Upper lobe of right lung (tissue), 1 donor: ENCODE results near the gene PGAP3. TPM values are rescaled to one million over a fixed set of nuclear protein-coding genes. Genes with fewer than 3 reads are reported as not detected.

Experiments
- ATAC-seq: fragments of 200-7000 bp; cut with Tn5 transposase; one replicate; pipeline ENCODE4 v1.9.1; 2020; ENCODE audit warnings: mild to moderate bottlenecking, moderate library complexity
- DNase-seq: peaks from one replicate; pipeline ENCODE4 v3.0.0-alpha.2; 2020
- H3K27ac ChIP-seq: fragments of 200-600 bp; one replicate; pipeline ENCODE4 v1.8.0; 2022
- H3K27me3 ChIP-seq: fragments of 200-600 bp; one replicate; pipeline ENCODE4 v1.8.0; 2022; ENCODE audit warnings: mild to moderate bottlenecking
- H3K36me3 ChIP-seq: fragments of 200-600 bp; one replicate; pipeline ENCODE4 v1.8.0; 2022
- H3K4me1 ChIP-seq: fragments of 200-600 bp; one replicate; pipeline ENCODE4 v1.8.0; 2022
- H3K4me3 ChIP-seq: fragments of 200-600 bp; one replicate; pipeline ENCODE4 v1.8.0; 2022; ENCODE audit warnings: mild to moderate bottlenecking
- H3K9me3 ChIP-seq: fragments of 200-600 bp; one replicate; pipeline ENCODE4 v1.8.0; 2022
- intact Hi-C: fragments of 100-400 bp; cut with DNase I; formaldehyde crosslinking; loops from one replicate; pipeline ENCODE4 v1.11.0; 2022
- total RNA-seq: library from RNA; stranded (reverse); fragmentation: NEBNext Ultra II Directional; extraction: Animal tissue kit (Norgen Biotek cat#: 25700); gene quantifications from one replicate; pipeline ENCODE4 v1.2.1, GENCODE V29; 2021
- TF ChIP-seq, protein P1 (sequence below): fragments of 200-600 bp; IDR thresholded peaks from one replicate; pipeline ENCODE4 v1.8.0; 2022; ENCODE audit warnings: antibody characterized with exemption
- donor health status: DM: no; HTN: yes; CAD: no; lungs with severe emphysema.

The PGAP3 gene
- total RNA-seq, 1 donor from 2014 or later, result 24.5 TPM

DNA sequence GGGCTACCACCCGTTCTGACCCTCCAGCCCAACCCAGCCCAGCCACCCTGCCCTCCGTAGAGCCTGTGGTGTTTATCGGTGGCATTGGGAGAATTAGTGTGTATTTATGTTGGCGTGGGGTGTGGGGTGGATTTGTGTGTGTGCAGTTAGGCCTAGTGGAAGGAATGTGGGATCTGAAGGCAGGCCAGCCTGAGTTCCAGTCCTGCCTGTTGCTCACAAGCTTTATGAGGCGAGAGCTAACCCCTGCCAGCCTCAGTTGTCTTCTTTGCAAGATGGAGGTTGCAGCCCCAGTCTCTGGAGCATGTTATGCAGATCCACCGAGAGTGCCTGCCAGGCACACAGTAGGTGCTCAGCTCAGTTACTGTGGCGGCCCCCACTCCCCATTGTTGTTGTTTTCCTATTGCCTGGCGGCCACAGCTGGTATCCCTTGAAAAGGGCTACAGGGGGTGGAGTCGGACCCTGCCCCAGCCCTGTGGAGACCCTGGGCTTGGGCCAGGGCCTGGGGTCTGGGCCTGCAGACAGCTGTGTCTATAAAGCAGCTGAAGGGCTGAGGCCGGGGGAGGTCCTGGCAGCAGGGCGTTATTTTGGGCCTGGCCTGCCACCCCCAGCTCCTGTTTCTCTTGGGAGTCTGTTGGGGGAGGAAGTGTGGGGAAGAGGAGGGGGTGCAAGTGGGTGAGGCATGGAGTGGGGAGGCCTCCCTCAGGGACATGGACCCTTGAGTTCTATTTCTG lies 17.1 kb upstream of the PGAP3 start:
- ATAC-seq, result no peak
- TF ChIP-seq, protein P1, sequence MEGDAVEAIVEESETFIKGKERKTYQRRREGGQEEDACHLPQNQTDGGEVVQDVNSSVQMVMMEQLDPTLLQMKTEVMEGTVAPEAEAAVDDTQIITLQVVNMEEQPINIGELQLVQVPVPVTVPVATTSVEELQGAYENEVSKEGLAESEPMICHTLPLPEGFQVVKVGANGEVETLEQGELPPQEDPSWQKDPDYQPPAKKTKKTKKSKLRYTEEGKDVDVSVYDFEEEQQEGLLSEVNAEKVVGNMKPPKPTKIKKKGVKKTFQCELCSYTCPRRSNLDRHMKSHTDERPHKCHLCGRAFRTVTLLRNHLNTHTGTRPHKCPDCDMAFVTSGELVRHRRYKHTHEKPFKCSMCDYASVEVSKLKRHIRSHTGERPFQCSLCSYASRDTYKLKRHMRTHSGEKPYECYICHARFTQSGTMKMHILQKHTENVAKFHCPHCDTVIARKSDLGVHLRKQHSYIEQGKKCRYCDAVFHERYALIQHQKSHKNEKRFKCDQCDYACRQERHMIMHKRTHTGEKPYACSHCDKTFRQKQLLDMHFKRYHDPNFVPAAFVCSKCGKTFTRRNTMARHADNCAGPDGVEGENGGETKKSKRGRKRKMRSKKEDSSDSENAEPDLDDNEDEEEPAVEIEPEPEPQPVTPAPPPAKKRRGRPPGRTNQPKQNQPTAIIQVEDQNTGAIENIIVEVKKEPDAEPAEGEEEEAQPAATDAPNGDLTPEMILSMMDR, result peak; percentile 23
- Histone ChIP-seq H3K4me1 (peaks cover 39% of the 10 kb centered on the region), H3K9me3 (no peaks in the 10 kb centered on the region), H3K27me3 (no peaks in the 10 kb centered on the region), H3K36me3 (peaks cover 19% of the 10 kb centered on the region), H3K27ac (peak overlapping the region; percentile 71), H3K4me3 (no peak overlapping the region)
- no peak for DNase-seq
- intact Hi-C loops, result no loop called here

DNA sequence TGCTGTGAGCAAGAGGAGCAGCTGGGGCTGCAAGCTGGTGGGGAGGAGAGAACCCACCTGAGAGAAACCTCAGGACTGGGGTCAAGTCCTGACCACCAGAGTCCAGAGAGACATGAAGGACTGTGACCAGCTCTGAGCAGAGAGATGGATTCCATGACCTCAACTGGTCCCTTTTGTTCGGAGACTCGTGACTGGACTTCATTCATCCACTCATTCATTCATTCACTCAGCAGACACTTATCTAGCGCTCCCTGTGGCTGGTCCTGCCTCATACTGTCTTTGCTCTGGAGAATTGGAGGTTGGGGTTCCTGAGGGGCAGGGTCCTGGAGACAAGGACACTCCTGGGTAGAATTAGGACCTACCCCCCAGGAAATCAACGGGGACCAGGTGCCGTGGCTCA lies 16.1 kb upstream of the PGAP3 start:
- DNase-seq (no peak), ATAC-seq (no peak)
- Histone ChIP-seq H3K36me3 (peaks cover 10% of the 10 kb centered on the region), H3K4me1 (peaks cover 44% of the 10 kb centered on the region), H3K27ac (no peak overlapping the region), H3K27me3 (no peaks in the 10 kb centered on the region), H3K9me3 (no peaks in the 10 kb centered on the region), H3K4me3 (no peak overlapping the region)
- TF ChIP-seq, protein P1, result no peak
- intact Hi-C loops, result no loop called here

DNA sequence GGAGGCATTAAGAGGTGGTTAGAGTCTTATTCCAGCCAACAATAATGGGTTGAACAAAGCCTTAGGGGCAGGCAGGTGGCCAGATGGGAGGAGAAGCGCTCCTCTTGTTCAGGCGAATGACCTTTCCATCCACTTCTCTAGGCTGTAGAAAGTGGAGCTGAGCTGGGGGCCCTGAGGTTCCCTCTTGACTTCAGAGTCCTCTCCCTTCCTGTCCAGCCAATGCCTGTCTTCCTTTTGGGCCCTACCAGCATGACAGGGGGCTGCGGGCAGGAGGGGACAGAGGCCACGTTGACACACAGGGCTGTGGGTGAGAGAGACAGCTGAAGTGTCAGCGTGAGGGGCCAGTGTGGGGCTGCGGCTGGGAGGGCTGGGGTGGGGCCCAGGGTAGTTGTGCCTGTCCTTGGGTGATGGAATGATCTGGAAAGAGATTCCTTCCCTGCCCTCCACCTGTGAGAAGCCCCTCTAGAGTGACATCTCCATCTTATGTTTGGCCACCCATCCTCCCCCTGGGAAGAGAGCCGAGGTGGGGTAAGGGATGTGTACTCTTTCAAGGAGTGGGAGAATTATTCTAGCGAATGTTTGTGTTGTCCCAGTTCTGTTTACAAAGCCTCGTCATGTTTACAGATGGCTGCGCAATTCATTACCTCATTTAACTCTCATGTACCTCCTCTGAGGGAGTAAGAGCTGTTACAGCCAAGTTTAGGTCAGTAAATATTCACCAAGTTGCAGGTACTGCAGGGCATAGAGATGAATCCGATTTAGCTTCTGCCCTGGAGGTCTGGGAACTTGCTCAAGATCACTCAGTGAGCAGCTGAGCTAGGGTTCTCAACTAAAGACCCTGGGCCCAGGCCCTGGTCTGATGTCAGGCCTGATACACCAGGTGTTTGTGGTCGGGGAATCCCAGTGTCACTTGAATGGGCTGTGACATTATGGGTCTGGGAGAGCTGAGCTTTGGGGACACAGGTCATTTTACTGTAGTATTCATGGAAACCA lies 15.3 kb upstream of the PGAP3 start:
- Histone ChIP-seq H3K27ac (no peak overlapping the region), H3K4me1 (peaks cover 44% of the 10 kb centered on the region), H3K36me3 (peaks cover 2% of the 10 kb centered on the region), H3K4me3 (no peak overlapping the region), H3K27me3 (no peaks in the 10 kb centered on the region), H3K9me3 (no peaks in the 10 kb centered on the region)
- ATAC-seq (no peak), DNase-seq (peak; percentile 27)
- intact Hi-C loops, result no loop called here
- TF ChIP-seq, protein P1, result no peak

DNA sequence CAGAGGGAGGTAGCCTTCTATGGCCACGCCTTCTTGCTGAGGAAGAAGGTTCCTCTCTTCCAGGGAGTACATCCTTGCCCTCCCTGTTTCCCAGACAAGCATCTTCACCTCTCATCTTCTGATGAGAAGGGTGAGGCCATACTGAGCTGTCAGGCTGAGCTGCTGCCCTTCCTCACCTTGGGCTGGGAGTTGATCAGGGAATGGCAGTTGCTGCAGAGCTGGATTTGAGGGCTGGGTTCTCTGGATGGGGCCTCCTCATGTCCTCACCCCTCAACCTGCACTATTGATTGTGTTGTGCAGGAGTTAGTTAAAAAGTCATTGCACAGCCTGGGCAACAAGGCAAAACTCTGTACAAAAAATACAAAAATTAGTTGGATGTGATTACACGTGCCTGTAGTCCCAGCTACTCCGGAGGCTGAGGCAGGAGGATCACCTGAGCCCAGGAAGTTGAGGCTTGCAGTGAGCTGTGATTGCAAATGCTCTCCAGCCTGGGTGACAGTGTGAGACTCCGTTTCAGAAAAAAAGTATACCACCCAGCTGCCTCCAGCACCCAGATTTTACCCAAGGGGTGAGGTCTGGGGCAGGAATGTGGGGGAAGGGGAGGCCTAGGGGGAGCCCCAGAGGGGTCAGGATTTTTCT lies 14.0 kb upstream of the PGAP3 start:
- no peak for ATAC-seq
- TF ChIP-seq, protein P1, result no peak
- no peak overlapping the region for H3K27ac ChIP-seq

GRCh38 chr17:39701012-39701783 lies 13.3 kb upstream of the PGAP3 start:
- Histone ChIP-seq H3K4me1 (peaks cover 41% of the 10 kb centered on the region), H3K9me3 (no peaks in the 10 kb centered on the region), H3K4me3 (peak overlapping the region; percentile 71), H3K27ac (no peak overlapping the region), H3K36me3 (no peaks in the 10 kb centered on the region), H3K27me3 (no peaks in the 10 kb centered on the region)
- intact Hi-C loops, result no loop called here
- ATAC-seq (no peak), DNase-seq (no peak)
- TF ChIP-seq, protein P1, result no peak

More for the DNA sequence above, 14.0 kb upstream of the PGAP3 start:
- DNase-seq, result no peak
- H3K4me1 ChIP-seq, result peaks cover 44% of the 10 kb centered on the region
- H3K9me3 ChIP-seq, result no peaks in the 10 kb centered on the region
- no peaks in the 10 kb centered on the region for H3K36me3 ChIP-seq
- H3K4me3 ChIP-seq, result peak overlapping the region; percentile 71
- intact Hi-C loops, result no loop called here
- no peaks in the 10 kb centered on the region for H3K27me3 ChIP-seq
